Gastrocnemius medialis (tissue), 4 donors: ENCODE data around the gene CCDC91.

Source experiments
- POLR2A ChIP-seq, 2 donors: fragments of 450-650 bp; IDR thresholded peaks; one replicate each; pipeline ENCODE4 v1.6.1; 2017; ENCODE audit warnings: antibody characterized with exemption in 2 of 2, mild to moderate bottlenecking in 2 of 2, moderate library complexity in 2 of 2
- TF ChIP-seq, protein P1 (sequence below), 5 experiments: fragments of 450-650 bp in 3 of 5; fragments of 200-600 bp in 2 of 5; sonication (generic) in 2 of 5; IDR thresholded peaks in 4 of 5; conservative IDR thresholded peaks in 1 of 5; 1 replicate in 4 of 5; 2 replicates in 1 of 5; pipeline ENCODE4 v1.5.1; 2016 to 2019; ENCODE audit warnings: antibody characterized with exemption in 5 of 5, mild to moderate bottlenecking in 3 of 5, moderate library complexity in 3 of 5

DNA sequence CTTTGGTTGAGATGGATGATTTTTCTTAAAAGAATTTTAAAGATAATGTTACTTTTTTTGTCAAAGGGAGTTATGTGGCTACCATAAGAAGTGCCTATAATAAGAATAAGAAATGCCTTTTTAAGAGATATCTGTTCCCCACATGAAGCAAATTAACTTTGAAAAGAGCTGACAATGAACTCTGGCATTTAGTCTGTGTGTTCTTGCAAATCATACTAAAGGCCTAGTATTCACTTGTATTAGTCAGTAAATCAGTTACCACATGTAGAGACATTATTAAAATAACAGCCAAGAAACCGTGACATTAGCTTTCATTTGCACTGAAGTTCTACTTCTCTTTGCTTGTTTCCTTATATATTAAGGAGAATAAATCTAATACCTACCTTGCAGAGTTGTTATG is 296.3 kb downstream of the CCDC91 start:
- TF ChIP-seq, protein P1, sequence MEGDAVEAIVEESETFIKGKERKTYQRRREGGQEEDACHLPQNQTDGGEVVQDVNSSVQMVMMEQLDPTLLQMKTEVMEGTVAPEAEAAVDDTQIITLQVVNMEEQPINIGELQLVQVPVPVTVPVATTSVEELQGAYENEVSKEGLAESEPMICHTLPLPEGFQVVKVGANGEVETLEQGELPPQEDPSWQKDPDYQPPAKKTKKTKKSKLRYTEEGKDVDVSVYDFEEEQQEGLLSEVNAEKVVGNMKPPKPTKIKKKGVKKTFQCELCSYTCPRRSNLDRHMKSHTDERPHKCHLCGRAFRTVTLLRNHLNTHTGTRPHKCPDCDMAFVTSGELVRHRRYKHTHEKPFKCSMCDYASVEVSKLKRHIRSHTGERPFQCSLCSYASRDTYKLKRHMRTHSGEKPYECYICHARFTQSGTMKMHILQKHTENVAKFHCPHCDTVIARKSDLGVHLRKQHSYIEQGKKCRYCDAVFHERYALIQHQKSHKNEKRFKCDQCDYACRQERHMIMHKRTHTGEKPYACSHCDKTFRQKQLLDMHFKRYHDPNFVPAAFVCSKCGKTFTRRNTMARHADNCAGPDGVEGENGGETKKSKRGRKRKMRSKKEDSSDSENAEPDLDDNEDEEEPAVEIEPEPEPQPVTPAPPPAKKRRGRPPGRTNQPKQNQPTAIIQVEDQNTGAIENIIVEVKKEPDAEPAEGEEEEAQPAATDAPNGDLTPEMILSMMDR (IDR thresholded peaks at IDR 0.05 in 4 of 5, conservative IDR thresholded peaks at IDR 0.05 in 1 of 5) = no peak
- TF ChIP-seq POLR2A (IDR thresholded peaks at IDR 0.05) = no peak
